Stimulated activated CD4-positive, alpha-beta T cell treated with anti-CD3 and anti-CD28 coated beads, TNF-alpha, amount 100 ng/mL, for 4 hours (primary cell): Measurements from ENCODE around the gene ACOT12.

Experiments
- DNase-seq, 3 experiments: peaks; one replicate each; pipeline ENCODE4 v3.0.0-alpha.2; 2020; ENCODE audit warnings: low read depth in 3 of 3

ACOT12 gene

GRCh38 chr5:81290146-81290545 is 103.8 kb downstream of the ACOT12 start:
- DNase-seq = no peak

GRCh38 chr5:81288021-81288433 is 105.9 kb downstream of the ACOT12 start:
- no peak for DNase-seq

- no peak for DNase-seq
These were observed 107.8 kb downstream of the ACOT12 start for GRCh38 chr5:81286059-81286617.

- DNase-seq = no peak
These were observed 110.0 kb downstream of the ACOT12 start for GRCh38 chr5:81283976-81284375.
